CD4-positive, alpha-beta T cell treated with Interleukin-15 for 4 hours (primary cell): ENCODE data around the gene KRTAP4-12.
"Not testable (repeated sequence)": the region's sequence is repeated elsewhere in the genome, so short reads cannot be mapped to it uniquely, and the experiment has no call there.

ENCODE experiments used
- DNase-seq: peaks from one replicate; pipeline ENCODE4 v3.0.0-alpha.2; 2020; ENCODE audit warnings: low spot score

The KRTAP4-12 gene

GRCh38 chr17:41123991-41124371 lies at the start of gene KRTAP4-12:
Gene KRTAP4-12, minus strand, starts transcription at chr17:41124182. Its CDS starts 60 bp downstream, at chr17:41124122.
- DNase-seq = not testable (repeated sequence)

- no peak for DNase-seq
Observed at GRCh38 chr17:41171886-41172285, 47.9 kb upstream of the KRTAP4-12 start.

GRCh38 chr17:41168121-41168520 lies 44.1 kb upstream of the KRTAP4-12 start, which contains the start of gene KRTAP4-3:
Gene KRTAP4-3, minus strand, starts transcription at chr17:41168221. Its CDS starts 49 bp downstream, at chr17:41168172.
- DNase-seq = no peak

GRCh38 chr17:41167561-41167960 lies 43.6 kb upstream of the KRTAP4-12 start:
- DNase-seq = no peak

- DNase-seq = no peak
Observed at GRCh38 chr17:41163828-41164227, 39.8 kb upstream of the KRTAP4-12 start.

- no peak for DNase-seq
Observed at GRCh38 chr17:41160648-41161047, 36.7 kb upstream of the KRTAP4-12 start, which contains the start of gene KRTAP4-4. Gene KRTAP4-4, minus strand, starts transcription at chr17:41160748. Its CDS starts 57 bp downstream, at chr17:41160691.

GRCh38 chr17:41160190-41160589 lies 36.2 kb upstream of the KRTAP4-12 start:
- not testable (repeated sequence) for DNase-seq

GRCh38 chr17:41153856-41154255 lies 29.9 kb upstream of the KRTAP4-12 start:
- no peak for DNase-seq

GRCh38 chr17:41151525-41151924 lies 27.5 kb upstream of the KRTAP4-12 start:
- no peak for DNase-seq

- DNase-seq = no peak
Observed at GRCh38 chr17:41150026-41150425, 26.0 kb upstream of the KRTAP4-12 start.

- DNase-seq = no peak
Observed at GRCh38 chr17:41149652-41149985, 25.6 kb upstream of the KRTAP4-12 start, which contains the start of gene KRTAP4-5. Gene KRTAP4-5, minus strand, starts transcription at chr17:41149825. Its CDS starts 58 bp downstream, at chr17:41149767.

- DNase-seq = not testable (repeated sequence)
Observed at GRCh38 chr17:41148971-41149651, 25.1 kb upstream of the KRTAP4-12 start.

GRCh38 chr17:41147531-41148204 lies 23.7 kb upstream of the KRTAP4-12 start:
- DNase-seq = no peak

GRCh38 chr17:41145261-41145660 lies 21.3 kb upstream of the KRTAP4-12 start:
- DNase-seq = no peak

GRCh38 chr17:41144846-41145245 lies 20.9 kb upstream of the KRTAP4-12 start:
- no peak for DNase-seq

- no peak for DNase-seq
Observed at GRCh38 chr17:41141361-41141760, 17.4 kb upstream of the KRTAP4-12 start.

- no peak for DNase-seq
Observed at GRCh38 chr17:41140360-41141131, 16.6 kb upstream of the KRTAP4-12 start, which contains the start of gene KRTAP4-6. Gene KRTAP4-6, minus strand, starts transcription at chr17:41140544. Its CDS starts 57 bp downstream, at chr17:41140487.

- DNase-seq = not testable (repeated sequence)
Observed at GRCh38 chr17:41139865-41140264, 15.9 kb upstream of the KRTAP4-12 start.

GRCh38 chr17:41133880-41134735 lies 10.1 kb upstream of the KRTAP4-12 start:
- no peak for DNase-seq

GRCh38 chr17:41131979-41132378 lies 8.0 kb upstream of the KRTAP4-12 start:
- no peak for DNase-seq

GRCh38 chr17:41127371-41127770 lies 3.4 kb upstream of the KRTAP4-12 start:
- DNase-seq = no peak
